HG03060 (cell line): Measurements from ENCODE around the gene ERC2.

Source experiments
- ATAC-seq: cut with Tn5 transposase; IDR thresholded peaks from one replicate; pipeline ENCODE4 v1.9.1; 2021; ENCODE audit warnings: low read depth, moderate number of reproducible peaks; ENCODE audit not compliant: unreplicated experiment

The ERC2 gene

GRCh38 chr3:55819005-55819404 is 649.3 kb downstream of the ERC2 start:
- no peak for ATAC-seq

GRCh38 chr3:55818485-55818884 is 649.8 kb downstream of the ERC2 start:
- ATAC-seq = no peak

GRCh38 chr3:55816794-55817576 is 651.3 kb downstream of the ERC2 start:
- ATAC-seq = no peak

- no peak for ATAC-seq
Measured at GRCh38 chr3:55815262-55815661, 653.0 kb downstream of the ERC2 start.

GRCh38 chr3:55813268-55814097 is 654.8 kb downstream of the ERC2 start:
- ATAC-seq = no peak

- ATAC-seq = no peak
Measured at GRCh38 chr3:55812394-55813013, 655.8 kb downstream of the ERC2 start.

GRCh38 chr3:55807210-55807609 is 661.1 kb downstream of the ERC2 start:
- ATAC-seq = no peak

GRCh38 chr3:55805169-55805568 is 663.1 kb downstream of the ERC2 start:
- ATAC-seq = no peak

- no peak for ATAC-seq
Measured at GRCh38 chr3:55804170-55805095, 663.8 kb downstream of the ERC2 start.

GRCh38 chr3:55802816-55803215 is 665.5 kb downstream of the ERC2 start:
- no peak for ATAC-seq

- no peak for ATAC-seq
Measured at GRCh38 chr3:55801676-55802075, 666.6 kb downstream of the ERC2 start.

- ATAC-seq = no peak
Measured at GRCh38 chr3:55801068-55801467, 667.2 kb downstream of the ERC2 start.

- ATAC-seq = no peak
Measured at GRCh38 chr3:55797775-55798174, 670.5 kb downstream of the ERC2 start.

- ATAC-seq = no peak
Measured at GRCh38 chr3:55797084-55797483, 671.2 kb downstream of the ERC2 start.

GRCh38 chr3:55796533-55796932 is 671.7 kb downstream of the ERC2 start:
- ATAC-seq = no peak

GRCh38 chr3:55795746-55796145 is 672.5 kb downstream of the ERC2 start:
- ATAC-seq = no peak

GRCh38 chr3:55795296-55795695 is 673.0 kb downstream of the ERC2 start:
- no peak for ATAC-seq

GRCh38 chr3:55792742-55793141 is 675.5 kb downstream of the ERC2 start:
- no peak for ATAC-seq

GRCh38 chr3:55792009-55792408 is 676.3 kb downstream of the ERC2 start:
- no peak for ATAC-seq

- ATAC-seq = no peak
Measured at GRCh38 chr3:55790596-55791350, 677.5 kb downstream of the ERC2 start.
